ENCODE data around the gene HHIP. TPM values are rescaled to one million over a fixed set of nuclear protein-coding genes. Genes with fewer than 3 reads are reported as not detected.

HHIP gene
- 0.30 to 1.1 TPM (median 0.47 TPM) in 5 replicates for total RNA-seq (2022; extraction: Qiagen RNA extraction; ENCODE audit: low read depth)

GRCh38 chr4:144645631-144646522 lies at the start of gene HHIP:
Gene HHIP, plus strand, starts transcription at chr4:144646156. Its CDS starts 520 bp downstream, at chr4:144646676.

Measured in A549 treated with CpdA at 1 μM for 4 hours (cell line).